HEK293 (cell line): ENCODE measurements around the gene TSHZ2.

Experiments used
- CTCF ChIP-seq: fragments of 450-650 bp; formaldehyde crosslinking; IDR thresholded peaks from 2 replicates; pipeline ENCODE4 v1.5.1; 2016; ENCODE audit warnings: missing biosample characterization, missing genetic modification characterization
- KLF1 ChIP-seq: fragments of 450-650 bp; formaldehyde crosslinking; IDR thresholded peaks from 2 replicates; pipeline ENCODE4 v1.5.1; 2016; ENCODE audit warnings: missing biosample characterization, missing genetic modification characterization
- MEIS1 ChIP-seq: sonication (generic); formaldehyde crosslinking; IDR thresholded peaks from 2 replicates; pipeline ENCODE4 v1.8.1; 2022; ENCODE audit warnings: missing genetic modification reagents, mild to moderate bottlenecking, borderline replicate concordance
- MYNN ChIP-seq: fragments of 450-650 bp; formaldehyde crosslinking; IDR thresholded peaks from 2 replicates; pipeline ENCODE4 v1.5.1; 2016; ENCODE audit warnings: missing biosample characterization, missing genetic modification characterization, borderline replicate concordance
- SALL2 ChIP-seq: fragments of 450-650 bp; formaldehyde crosslinking; IDR thresholded peaks from 2 replicates; pipeline ENCODE4 v1.5.0; 2017; ENCODE audit warnings: missing biosample characterization, mild to moderate bottlenecking, missing genetic modification characterization, borderline replicate concordance
- SCRT1 ChIP-seq: fragments of 450-650 bp; formaldehyde crosslinking; IDR thresholded peaks from 2 replicates; pipeline ENCODE4 v1.5.1; 2016; ENCODE audit warnings: missing biosample characterization, missing genetic modification characterization, borderline replicate concordance
- SP2 ChIP-seq: fragments of 450-650 bp; formaldehyde crosslinking; IDR thresholded peaks from 2 replicates; pipeline ENCODE4 v1.5.1; 2016; ENCODE audit warnings: missing biosample characterization, missing genetic modification characterization
- ZBTB48 ChIP-seq: fragments of 450-650 bp; formaldehyde crosslinking; IDR thresholded peaks from 2 replicates; pipeline ENCODE4 v1.5.1; 2016; ENCODE audit warnings: missing biosample characterization, missing genetic modification characterization
- ZNF133 ChIP-seq: fragments of 450-650 bp; formaldehyde crosslinking; IDR thresholded peaks from 2 replicates; pipeline ENCODE4 v1.5.1; 2016; ENCODE audit warnings: missing biosample characterization, missing genetic modification characterization
- ZNF398 ChIP-seq: fragments of 450-650 bp; formaldehyde crosslinking; IDR thresholded peaks from 2 replicates; pipeline ENCODE4 v1.5.1; 2017; ENCODE audit warnings: missing biosample characterization, missing genetic modification characterization
- ZNF776 ChIP-seq: fragments of 450-650 bp; formaldehyde crosslinking; IDR thresholded peaks from 2 replicates; pipeline ENCODE4 v1.5.0; 2017; ENCODE audit warnings: missing biosample characterization, missing genetic modification characterization, borderline replicate concordance

GRCh38 chr20:53336892-53337291 is 364.7 kb downstream of the TSHZ2 start:
- TF ChIP-seq ZNF776 (tag by site-specific recombination) (no peak), SCRT1 (tag by site-specific recombination) (no peak), CTCF (tag by site-specific recombination) (no peak), ZNF398 (tag by site-specific recombination) (no peak), KLF1 (tag by site-specific recombination) (no peak), ZBTB48 (no peak), ZNF133 (no peak), SALL2 (tag by site-specific recombination) (no peak), MYNN (tag by site-specific recombination) (no peak), MEIS1 (CRISPR knock-in tag) (no peak), SP2 (no peak)
